ENCODE results near the gene RRAD. TPM values are rescaled to one million over a fixed set of nuclear protein-coding genes. Genes with fewer than 3 reads are reported as not detected.

Gene RRAD
- polyA plus RNA-seq, 1 donor from 2014 or later = 1.0 TPM

GRCh38 chr16:66944054-66944441 is 18.7 kb upstream of the RRAD start:
- Histone ChIP-seq H2AFZ (ENCODE audit: low read depth, low read length) (no peak overlapping the region), H3K79me2 (replicated peaks; ENCODE audit: insufficient read depth, low read length) (no peaks in the 10 kb centered on the region), H3K27ac (ENCODE audit: low read length) (no peak overlapping the region), H3K4me3 (ENCODE audit: low read length) (no peak overlapping the region), H3K36me3 (ENCODE audit: insufficient read depth, low read length) (no peaks in the 10 kb centered on the region), H3K4me2 (ENCODE audit: low read length) (no peak overlapping the region), H3K9me2 (ENCODE audit: insufficient read depth, low read length) (no peaks in the 10 kb centered on the region), H3K27me3 (ENCODE audit: insufficient read depth, low read depth, low read length) (peaks cover 15% of the 10 kb centered on the region), H4K20me1 (ENCODE audit: insufficient read depth) (no peaks in the 10 kb centered on the region), H3F3A (ENCODE audit: insufficient read depth, low read length, poor library complexity, severe bottlenecking) (no peaks in the 10 kb centered on the region), H3K9me3 (ENCODE audit: low read length) (no peaks in the 10 kb centered on the region), H3K9ac (ENCODE audit: low read length) (no peak overlapping the region)
- TF ChIP-seq EZH2 (IDR thresholded peaks at IDR 0.05; ENCODE audit: borderline replicate concordance, insufficient read depth, low read length, poor library complexity, severe bottlenecking) (no peak), MXI1 (conservative IDR thresholded peaks at IDR 0.05; ENCODE audit: poor library complexity, severe bottlenecking) (no peak), POLR2AphosphoS5 (IDR thresholded peaks at IDR 0.05) (no peak), EP300 (conservative IDR thresholded peaks at IDR 0.05; ENCODE audit: poor library complexity, severe bottlenecking) (no peak), RAD21 (conservative IDR thresholded peaks at IDR 0.05) (no peak), TAF1 (IDR thresholded peaks at IDR 0.05; ENCODE audit: low read depth) (no peak), SMC3 (conservative IDR thresholded peaks at IDR 0.05; ENCODE audit: poor library complexity) (no peak)

GRCh38 chr16:66943426-66944053 is 18.2 kb upstream of the RRAD start:
- Histone ChIP-seq H3K9me3 (ENCODE audit: low read length) (no peaks in the 10 kb centered on the region), H3K9ac (ENCODE audit: low read length) (no peak overlapping the region), H3K4me2 (ENCODE audit: low read length) (no peak overlapping the region), H2AFZ (ENCODE audit: low read depth, low read length) (no peak overlapping the region), H3K9me2 (ENCODE audit: insufficient read depth, low read length) (no peaks in the 10 kb centered on the region), H3F3A (ENCODE audit: insufficient read depth, low read length, poor library complexity, severe bottlenecking) (no peaks in the 10 kb centered on the region), H3K79me2 (replicated peaks; ENCODE audit: insufficient read depth, low read length) (no peaks in the 10 kb centered on the region), H3K36me3 (ENCODE audit: insufficient read depth, low read length) (no peaks in the 10 kb centered on the region), H4K20me1 (ENCODE audit: insufficient read depth) (no peaks in the 10 kb centered on the region), H3K27ac (ENCODE audit: low read length) (no peak overlapping the region), H3K27me3 (ENCODE audit: insufficient read depth, low read depth, low read length) (peaks cover 10% of the 10 kb centered on the region), H3K4me3 (ENCODE audit: low read length) (no peak overlapping the region)
- TF ChIP-seq RAD21 (conservative IDR thresholded peaks at IDR 0.05) (no peak), REST (IDR thresholded peaks at IDR 0.05; ENCODE audit: borderline replicate concordance) (no peak), EZH2 (IDR thresholded peaks at IDR 0.05; ENCODE audit: borderline replicate concordance, insufficient read depth, low read length, poor library complexity, severe bottlenecking) (no peak), TAF1 (IDR thresholded peaks at IDR 0.05; ENCODE audit: low read depth) (no peak), CTCF (IDR thresholded peaks at IDR 0.05; ENCODE audit: poor library complexity, severe bottlenecking) (no peak), POLR2AphosphoS5 (IDR thresholded peaks at IDR 0.05) (no peak), EP300 (conservative IDR thresholded peaks at IDR 0.05; ENCODE audit: poor library complexity, severe bottlenecking) (no peak)
